Gastrocnemius medialis (tissue), 4 donors: ENCODE data around the gene DAGLA.

Experiments used
- CTCF ChIP-seq, 5 experiments: fragments of 450-650 bp in 3 of 5; fragments of 200-600 bp in 2 of 5; sonication (generic) in 2 of 5; IDR thresholded peaks in 4 of 5; conservative IDR thresholded peaks in 1 of 5; 1 replicate in 4 of 5; 2 replicates in 1 of 5; pipeline ENCODE4 v1.5.1; 2016 to 2019; ENCODE audit warnings: antibody characterized with exemption in 5 of 5, mild to moderate bottlenecking in 3 of 5, moderate library complexity in 3 of 5
- POLR2A ChIP-seq, 2 donors: fragments of 450-650 bp; IDR thresholded peaks; one replicate each; pipeline ENCODE4 v1.6.1; 2017; ENCODE audit warnings: antibody characterized with exemption in 2 of 2, mild to moderate bottlenecking in 2 of 2, moderate library complexity in 2 of 2

GRCh38 chr11:61707574-61707973 is 27.4 kb downstream of the DAGLA start:
- TF ChIP-seq CTCF (IDR thresholded peaks at IDR 0.05 in 4 of 5, conservative IDR thresholded peaks at IDR 0.05 in 1 of 5), result no peak
- TF ChIP-seq POLR2A (IDR thresholded peaks at IDR 0.05), result no peak
